ENCODE data around the gene NUDT3. TPM values are rescaled to one million over a fixed set of nuclear protein-coding genes. Genes with fewer than 3 reads are reported as not detected.
A peak's percentile ranks its signal among the peaks of the same experiment; 100 is the strongest.

The NUDT3 gene
- total RNA-seq, 4 donors from 2014 or later: 51.6 to 88.7 (median 57.3) TPM

GRCh38 chr6:34240329-34241248 is 151.9 kb downstream of the NUDT3 start:
- Histone ChIP-seq H3K4me3 (no peak overlapping the region), H3K27me3 (no peaks in the 10 kb centered on the region), H3K27ac (peak overlapping the region in 2 of 4 donors; percentile 29), H3K4me1 (peaks cover 0 to 65% (median 27%) of the 10 kb centered on the region in 4 donors), H3K36me3 (peaks cover 0 to 26% (median 0%) of the 10 kb centered on the region in 3 donors), H3K9me3 (no peaks in the 10 kb centered on the region)
- DNase-seq (ENCODE audit: low spot score in 2 of 2): no peak
- WGBS, 2 donors: 85 to 89% methylated on average over 22 of the region's 22 CpGs
- TF ChIP-seq EP300 (IDR thresholded peaks at IDR 0.05) (no peak), POLR2A (IDR thresholded peaks at IDR 0.05) (no peak)
- TF ChIP-seq, protein P1, sequence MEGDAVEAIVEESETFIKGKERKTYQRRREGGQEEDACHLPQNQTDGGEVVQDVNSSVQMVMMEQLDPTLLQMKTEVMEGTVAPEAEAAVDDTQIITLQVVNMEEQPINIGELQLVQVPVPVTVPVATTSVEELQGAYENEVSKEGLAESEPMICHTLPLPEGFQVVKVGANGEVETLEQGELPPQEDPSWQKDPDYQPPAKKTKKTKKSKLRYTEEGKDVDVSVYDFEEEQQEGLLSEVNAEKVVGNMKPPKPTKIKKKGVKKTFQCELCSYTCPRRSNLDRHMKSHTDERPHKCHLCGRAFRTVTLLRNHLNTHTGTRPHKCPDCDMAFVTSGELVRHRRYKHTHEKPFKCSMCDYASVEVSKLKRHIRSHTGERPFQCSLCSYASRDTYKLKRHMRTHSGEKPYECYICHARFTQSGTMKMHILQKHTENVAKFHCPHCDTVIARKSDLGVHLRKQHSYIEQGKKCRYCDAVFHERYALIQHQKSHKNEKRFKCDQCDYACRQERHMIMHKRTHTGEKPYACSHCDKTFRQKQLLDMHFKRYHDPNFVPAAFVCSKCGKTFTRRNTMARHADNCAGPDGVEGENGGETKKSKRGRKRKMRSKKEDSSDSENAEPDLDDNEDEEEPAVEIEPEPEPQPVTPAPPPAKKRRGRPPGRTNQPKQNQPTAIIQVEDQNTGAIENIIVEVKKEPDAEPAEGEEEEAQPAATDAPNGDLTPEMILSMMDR (IDR thresholded peaks at IDR 0.05): no peak

- no peak for DNase-seq (ENCODE audit: low spot score in 2 of 2)
- no peaks in the 10 kb centered on the region for H3K27me3 ChIP-seq
- no peak overlapping the region for H3K4me3 ChIP-seq
- peak overlapping the region in 1 of 4 donors; percentile 29 for H3K27ac ChIP-seq
- peaks cover 0 to 65% (median 28%) of the 10 kb centered on the region in 4 donors for H3K4me1 ChIP-seq
- H3K9me3 ChIP-seq: no peaks in the 10 kb centered on the region
- 81 to 89% methylated on average over 2 of the region's 2 CpGs for WGBS, 2 donors
- TF ChIP-seq, protein P1 (IDR thresholded peaks at IDR 0.05): no peak
- peaks cover 0 to 26% (median 0%) of the 10 kb centered on the region in 3 donors for H3K36me3 ChIP-seq
These were observed 152.6 kb downstream of the NUDT3 start for GRCh38 chr6:34239893-34240292.

- no peaks in the 10 kb centered on the region for H3K27me3 ChIP-seq
- H3K4me1 ChIP-seq: peaks cover 0 to 63% (median 24%) of the 10 kb centered on the region in 4 donors
- H3K9me3 ChIP-seq: no peaks in the 10 kb centered on the region
- no peak for DNase-seq (ENCODE audit: low spot score in 2 of 2)
- no peak overlapping the region for H3K27ac ChIP-seq
- TF ChIP-seq POLR2A (IDR thresholded peaks at IDR 0.05) (no peak), EP300 (IDR thresholded peaks at IDR 0.05) (no peak)
- TF ChIP-seq, protein P1 (IDR thresholded peaks at IDR 0.05): no peak
- H3K36me3 ChIP-seq: peaks cover 0 to 26% (median 0%) of the 10 kb centered on the region in 3 donors
- no peak overlapping the region for H3K4me3 ChIP-seq
- 88% methylated on average over 3 of the region's 3 CpGs for WGBS, 2 donors
These were observed 153.0 kb downstream of the NUDT3 start for GRCh38 chr6:34239500-34239825.

GRCh38 chr6:34238585-34239499 is 153.6 kb downstream of the NUDT3 start:
- no peak for TF ChIP-seq EP300 (IDR thresholded peaks at IDR 0.05)
- H3K27ac ChIP-seq: peak overlapping the region in 3 of 4 donors; percentile 4 to 84 (median 55)

DNA sequence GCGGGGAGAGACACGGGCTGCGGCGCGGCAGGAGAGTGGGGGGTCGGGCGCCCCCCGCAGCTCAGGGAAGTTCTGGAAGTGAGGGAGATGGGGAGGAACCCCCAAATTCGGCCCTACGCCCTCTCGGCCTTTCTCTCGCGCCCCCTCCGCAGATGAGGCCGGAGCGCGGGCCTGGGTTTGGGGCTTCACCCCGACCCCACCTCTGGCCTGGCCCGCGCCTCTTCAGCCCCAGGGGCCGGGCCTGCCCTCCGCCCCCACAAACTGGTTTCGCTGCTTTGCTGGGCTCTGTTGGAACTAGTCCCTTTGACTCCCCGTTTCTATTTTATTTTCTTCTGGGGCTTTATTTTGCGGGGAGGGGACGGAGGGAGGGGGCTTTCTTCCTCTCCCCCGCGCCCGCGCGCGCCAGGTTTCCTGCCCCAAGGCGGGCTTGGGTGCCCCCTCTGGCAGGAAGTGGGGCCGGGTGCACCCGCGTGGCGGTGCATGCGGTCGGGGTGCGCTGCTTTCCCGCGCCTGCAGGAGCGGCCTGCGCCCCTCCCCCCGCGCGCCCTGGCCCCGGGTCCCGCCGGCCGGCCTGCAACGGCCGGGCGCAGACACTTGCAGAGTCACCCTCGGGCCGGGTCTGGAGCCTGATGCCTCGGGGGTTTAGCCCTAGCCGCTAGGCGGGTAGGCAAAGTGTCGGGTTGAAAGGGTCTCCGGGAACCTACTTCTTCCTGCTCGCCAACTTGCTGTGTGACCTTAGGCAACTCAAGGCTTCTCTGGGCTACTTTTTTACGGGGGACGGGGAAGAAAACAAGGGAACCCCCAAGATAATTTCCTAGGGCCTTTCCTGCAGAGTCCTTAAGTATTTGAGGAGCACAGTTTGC is 154.5 kb downstream of the NUDT3 start:
- DNase-seq (ENCODE audit: low spot score in 2 of 2): no peak
- H3K4me1 ChIP-seq: peaks cover 0 to 49% (median 13%) of the 10 kb centered on the region in 4 donors
- WGBS, 2 donors: 14 to 18% methylated on average over 34 to 46 of the region's 64 CpGs
- H3K9me3 ChIP-seq: no peaks in the 10 kb centered on the region
- TF ChIP-seq POLR2A (IDR thresholded peaks at IDR 0.05): no peak
- TF ChIP-seq, protein P1 (IDR thresholded peaks at IDR 0.05): peak in 4 of 5 experiments; percentile 20 to 42 (median 38)
- H3K27me3 ChIP-seq: no peaks in the 10 kb centered on the region
- peak overlapping the region; percentile 28 to 84 (median 78) for H3K27ac ChIP-seq
- peaks cover 0 to 24% (median 0%) of the 10 kb centered on the region in 3 donors for H3K36me3 ChIP-seq
- H3K4me3 ChIP-seq: peak overlapping the region; percentile 55 to 78 (median 58)

More at GRCh38 chr6:34238585-34239499, 153.6 kb downstream of the NUDT3 start:
- no peaks in the 10 kb centered on the region for H3K27me3 ChIP-seq
- no peaks in the 10 kb centered on the region for H3K9me3 ChIP-seq
- H3K4me1 ChIP-seq: peaks cover 0 to 56% (median 18%) of the 10 kb centered on the region in 4 donors
- no peak for DNase-seq (ENCODE audit: low spot score in 2 of 2)
- WGBS, 2 donors: 75 to 76% methylated on average over 14 of the region's 14 CpGs
- peak overlapping the region in 3 of 4 donors; percentile 55 to 78 (median 58) for H3K4me3 ChIP-seq
- peaks cover 0 to 26% (median 0%) of the 10 kb centered on the region in 3 donors for H3K36me3 ChIP-seq
